LNCAP (cell line): ENCODE data around the gene MRAS.

Experiments
- CTCF ChIP-seq: fragments of 450-650 bp; IDR thresholded peaks from 2 replicates; pipeline ENCODE4 v1.5.1; 2017; ENCODE audit warnings: mild to moderate bottlenecking

The MRAS gene

GRCh38 chr3:138329984-138330293, 18.4 kb upstream of the MRAS start:
- TF ChIP-seq CTCF, result no peak

- TF ChIP-seq CTCF, result no peak
Observed at GRCh38 chr3:138331143-138331894, 17.1 kb upstream of the MRAS start.

- TF ChIP-seq CTCF, result peak; percentile 71
Observed at GRCh38 chr3:138332472-138333073, 15.8 kb upstream of the MRAS start.

- TF ChIP-seq CTCF, result no peak
Observed at GRCh38 chr3:138334608-138335007, 13.8 kb upstream of the MRAS start.

GRCh38 chr3:138336454-138336999, 11.9 kb upstream of the MRAS start:
- TF ChIP-seq CTCF, result no peak

GRCh38 chr3:138338244-138338643, 10.1 kb upstream of the MRAS start:
- no peak for TF ChIP-seq CTCF

GRCh38 chr3:138338811-138339210, 9.6 kb upstream of the MRAS start:
- no peak for TF ChIP-seq CTCF
